Endothelial cell of umbilical vein (primary cell): Measurements from ENCODE around the gene LGALS7.

Source experiments
- CTCF ChIP-seq, 2 donors: IDR thresholded peaks; 1 replicate in 1 of 2; 2 replicates in 1 of 2; pipeline ENCODE4 v1.5.1; 2011; ENCODE audit warnings: low read length in 2 of 2, mild to moderate bottlenecking in 2 of 2, moderate library complexity in 2 of 2, control low read depth in 1 of 2, inconsistent platforms in 1 of 2, low read depth in 1 of 2; ENCODE audit not compliant: insufficient read depth in 1 of 2; ENCODE audit errors: extremely low read depth in 1 of 2
- EZH2 ChIP-seq: IDR thresholded peaks from 2 replicates; pipeline ENCODE4 v1.6.1; 2012; ENCODE audit warnings: borderline replicate concordance, low read depth, mild to moderate bottlenecking, moderate library complexity, low read length, inconsistent platforms; ENCODE audit not compliant: severe bottlenecking
- JUN ChIP-seq: IDR thresholded peaks from 2 replicates; pipeline ENCODE4 v1.6.1; 2011; ENCODE audit warnings: borderline replicate concordance, low read depth; ENCODE audit not compliant: insufficient read length, insufficient read depth
- MAX ChIP-seq: IDR thresholded peaks from 2 replicates; pipeline ENCODE4 v1.6.1; 2011; ENCODE audit not compliant: insufficient read depth, insufficient read length
- POLR2A ChIP-seq: IDR thresholded peaks from 2 replicates; pipeline ENCODE4 v1.6.1; 2012; ENCODE audit warnings: low read depth, mild to moderate bottlenecking, control low read depth, low read length
- POLR2AphosphoS5 ChIP-seq: IDR thresholded peaks from 2 replicates; pipeline ENCODE4 v1.6.1; 2012; ENCODE audit warnings: low read depth, mild to moderate bottlenecking, control low read depth, low read length, moderate library complexity; ENCODE audit not compliant: insufficient read depth

- TF ChIP-seq CTCF (IDR thresholded peaks at IDR 0.05; ENCODE audit: extremely low read depth in 1 of 2, insufficient read depth in 1 of 2, low read depth in 1 of 2, low read length in 2 of 2) = peak; percentile 76 to 91
- TF ChIP-seq POLR2A = no peak
- no peak for TF ChIP-seq EZH2
- no peak for TF ChIP-seq POLR2AphosphoS5
- TF ChIP-seq MAX = no peak
- TF ChIP-seq JUN = no peak
These were observed 43.5 kb downstream of the LGALS7 start for GRCh38 chr19:38729653-38730469.
